SU-DHL-6 (cell line): ENCODE results near the gene SRPRB.

ENCODE experiments used
- H2AFZ ChIP-seq: fragments of 200-600 bp; sonication (generic); 2 replicates; pipeline ENCODE4 v1.6.1; 2014; ENCODE audit warnings: low read depth, mild to moderate bottlenecking, moderate library complexity, mixed read lengths, antibody characterized with exemption, low read length; ENCODE audit not compliant: severe bottlenecking
- H3F3A ChIP-seq: fragments of 200-600 bp; shearing (Covaris generic); 2 replicates; pipeline ENCODE4 v1.6.0; 2016; ENCODE audit warnings: antibody characterized with exemption, mild to moderate bottlenecking; ENCODE audit not compliant: insufficient read depth
- H3K27ac ChIP-seq: fragments of 200-600 bp; sonication (generic); 2 replicates; pipeline ENCODE4 v1.5.1; 2016; ENCODE audit warnings: low read depth, mild to moderate bottlenecking, low read length, moderate library complexity, mixed read lengths
- H3K27me3 ChIP-seq: fragments of 200-600 bp; sonication (generic), shearing (Covaris generic); 2 replicates; pipeline ENCODE4 v1.6.0; 2014; ENCODE audit warnings: mild to moderate bottlenecking, low read length
- H3K36me3 ChIP-seq: fragments of 200-600 bp; sonication (generic); 2 replicates; pipeline ENCODE4 v1.6.1; 2014; ENCODE audit warnings: mild to moderate bottlenecking, low read length, mixed read lengths
- H3K4me2 ChIP-seq: fragments of 300-600, 200-600 bp; shearing (Covaris generic), sonication (generic); 2 replicates; pipeline ENCODE4 v1.6.0; 2014; ENCODE audit warnings: low read length, low read depth, mild to moderate bottlenecking; ENCODE audit not compliant: poor library complexity, severe bottlenecking
- H3K4me3 ChIP-seq: fragments of 200-600 bp; sonication (generic); 2 replicates; pipeline ENCODE4 v1.5.1; 2014; ENCODE audit warnings: antibody characterized with exemption, low read length, mild to moderate bottlenecking, mixed read lengths; ENCODE audit not compliant: insufficient read depth, poor library complexity, severe bottlenecking
- H3K79me2 ChIP-seq: fragments of 200-600 bp; sonication (generic); 2 replicates; pipeline ENCODE4 v1.6.1; 2014; ENCODE audit warnings: mild to moderate bottlenecking, low read length, moderate library complexity; ENCODE audit not compliant: insufficient read depth
- H3K9ac ChIP-seq: fragments of 200-600 bp; sonication (generic); 2 replicates; pipeline ENCODE4 v1.7.0; 2014; ENCODE audit warnings: mild to moderate bottlenecking, low read length
- H3K9me2 ChIP-seq: fragments of 200-600 bp; sonication (generic); replicated peaks from 2 replicates; pipeline ENCODE4 v1.6.1; 2014; ENCODE audit warnings: low read length; ENCODE audit not compliant: insufficient read depth
- H3K9me3 ChIP-seq: fragments of 200-600 bp; sonication (generic); 2 replicates; pipeline ENCODE4 v1.6.1; 2014; ENCODE audit warnings: low read length, mixed read lengths; ENCODE audit not compliant: insufficient read depth
- H4K20me1 ChIP-seq: fragments of 200-600 bp; sonication (generic); 2 replicates; pipeline ENCODE4 v1.6.1; 2014; ENCODE audit warnings: low read depth, mild to moderate bottlenecking, antibody characterized with exemption, low read length, moderate library complexity, mixed read lengths
- EZH2phosphoT487 ChIP-seq: fragments of 200-600 bp; sonication (generic), shearing (Covaris generic); conservative IDR thresholded peaks from 2 replicates; pipeline ENCODE4 v1.6.1; 2018; ENCODE audit warnings: mild to moderate bottlenecking, antibody characterized with exemption, low read length, moderate library complexity, mixed read lengths
- TF ChIP-seq, protein P1 (sequence below): fragments of 200-600 bp; sonication (generic); IDR thresholded peaks from one replicate; pipeline ENCODE4 v1.5.1; 2017; ENCODE audit warnings: antibody characterized with exemption, mild to moderate bottlenecking, low read length, moderate library complexity; ENCODE audit not compliant: insufficient read depth, poor library complexity, severe bottlenecking

SRPRB gene

GRCh38 chr3:133864616-133865015, 59.0 kb downstream of the SRPRB start:
- no peaks in the 10 kb centered on the region for H4K20me1 ChIP-seq
- no peak overlapping the region for H3K27ac ChIP-seq
- H3K27me3 ChIP-seq, result no peaks in the 10 kb centered on the region
- TF ChIP-seq, protein P1, sequence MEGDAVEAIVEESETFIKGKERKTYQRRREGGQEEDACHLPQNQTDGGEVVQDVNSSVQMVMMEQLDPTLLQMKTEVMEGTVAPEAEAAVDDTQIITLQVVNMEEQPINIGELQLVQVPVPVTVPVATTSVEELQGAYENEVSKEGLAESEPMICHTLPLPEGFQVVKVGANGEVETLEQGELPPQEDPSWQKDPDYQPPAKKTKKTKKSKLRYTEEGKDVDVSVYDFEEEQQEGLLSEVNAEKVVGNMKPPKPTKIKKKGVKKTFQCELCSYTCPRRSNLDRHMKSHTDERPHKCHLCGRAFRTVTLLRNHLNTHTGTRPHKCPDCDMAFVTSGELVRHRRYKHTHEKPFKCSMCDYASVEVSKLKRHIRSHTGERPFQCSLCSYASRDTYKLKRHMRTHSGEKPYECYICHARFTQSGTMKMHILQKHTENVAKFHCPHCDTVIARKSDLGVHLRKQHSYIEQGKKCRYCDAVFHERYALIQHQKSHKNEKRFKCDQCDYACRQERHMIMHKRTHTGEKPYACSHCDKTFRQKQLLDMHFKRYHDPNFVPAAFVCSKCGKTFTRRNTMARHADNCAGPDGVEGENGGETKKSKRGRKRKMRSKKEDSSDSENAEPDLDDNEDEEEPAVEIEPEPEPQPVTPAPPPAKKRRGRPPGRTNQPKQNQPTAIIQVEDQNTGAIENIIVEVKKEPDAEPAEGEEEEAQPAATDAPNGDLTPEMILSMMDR, result no peak
- TF ChIP-seq EZH2phosphoT487, result no peak
- H3F3A ChIP-seq, result no peaks in the 10 kb centered on the region
- H3K36me3 ChIP-seq, result no peaks in the 10 kb centered on the region
- H3K9ac ChIP-seq, result no peak overlapping the region
- no peak overlapping the region for H3K4me3 ChIP-seq
- H2AFZ ChIP-seq, result no peak overlapping the region
- no peak overlapping the region for H3K4me2 ChIP-seq
- no peaks in the 10 kb centered on the region for H3K9me2 ChIP-seq
- no peaks in the 10 kb centered on the region for H3K79me2 ChIP-seq
- H3K9me3 ChIP-seq, result no peaks in the 10 kb centered on the region

DNA sequence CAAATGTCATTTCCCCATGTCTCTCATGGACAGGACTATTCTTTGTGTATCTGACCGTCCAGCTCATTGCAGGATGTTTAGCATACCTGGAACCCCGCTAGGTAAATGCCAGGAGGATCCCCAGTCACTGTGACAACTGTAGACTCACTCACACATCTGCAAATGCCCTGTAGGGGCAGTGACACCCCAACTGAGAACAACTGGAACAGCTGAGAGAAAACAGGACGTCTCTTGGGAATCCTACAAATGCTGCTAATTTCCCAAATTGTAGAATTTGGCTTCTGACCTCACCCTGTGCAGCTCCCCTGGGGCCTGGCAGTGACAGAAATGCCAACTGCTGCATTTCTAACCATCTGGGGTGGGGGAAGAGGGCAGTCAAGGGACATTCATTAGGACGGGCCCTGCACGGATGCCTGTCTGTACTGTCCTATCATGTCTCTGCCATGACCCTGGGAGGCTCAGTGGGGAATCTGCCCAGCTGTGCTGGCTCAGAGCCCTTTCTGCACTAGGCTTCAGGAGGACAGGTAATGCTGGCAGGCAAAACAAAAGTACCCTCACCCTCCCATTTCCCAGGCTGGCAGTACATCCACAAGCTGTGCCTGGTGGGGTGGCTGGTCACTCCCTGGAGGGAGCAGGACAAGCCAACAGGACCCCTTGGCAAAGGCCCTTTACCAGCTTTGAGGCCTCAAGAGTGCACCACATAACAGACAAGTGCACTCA, 59.7 kb downstream of the SRPRB start:
- Histone ChIP-seq H3K79me2 (no peaks in the 10 kb centered on the region), H4K20me1 (no peaks in the 10 kb centered on the region), H3F3A (no peaks in the 10 kb centered on the region), H3K27me3 (no peaks in the 10 kb centered on the region), H3K4me2 (no peak overlapping the region), H3K9ac (no peak overlapping the region), H2AFZ (no peak overlapping the region), H3K9me2 (no peaks in the 10 kb centered on the region), H3K36me3 (no peaks in the 10 kb centered on the region), H3K9me3 (no peaks in the 10 kb centered on the region), H3K4me3 (no peak overlapping the region), H3K27ac (no peak overlapping the region)
- TF ChIP-seq, protein P1, result no peak
- TF ChIP-seq EZH2phosphoT487, result no peak

DNA sequence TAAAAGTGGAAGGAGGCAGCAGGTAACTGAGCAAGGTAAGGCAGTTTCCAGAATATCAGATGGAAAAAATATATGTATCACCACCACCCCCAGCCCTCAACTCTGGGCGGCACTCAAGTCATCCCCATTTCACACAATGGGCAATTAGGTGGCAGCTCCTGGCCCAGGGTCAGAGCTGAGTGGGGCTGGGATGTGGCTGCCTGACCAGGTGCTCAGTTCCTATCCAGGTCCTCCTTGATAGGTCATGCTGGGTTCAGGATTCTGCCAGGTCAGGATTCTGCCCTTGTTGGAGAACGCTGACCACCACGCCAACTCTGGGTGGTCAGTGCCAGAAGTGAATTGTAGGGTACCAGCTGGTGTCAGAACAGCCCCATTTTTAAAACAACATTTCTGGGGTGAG, 60.5 kb downstream of the SRPRB start:
- H3K27me3 ChIP-seq, result no peaks in the 10 kb centered on the region
- H3K4me2 ChIP-seq, result no peak overlapping the region
- no peaks in the 10 kb centered on the region for H3K9me2 ChIP-seq
- no peaks in the 10 kb centered on the region for H3F3A ChIP-seq
- no peaks in the 10 kb centered on the region for H3K79me2 ChIP-seq
- H3K9ac ChIP-seq, result no peak overlapping the region
- no peak overlapping the region for H3K4me3 ChIP-seq
- no peak for TF ChIP-seq EZH2phosphoT487
- TF ChIP-seq, protein P1, result no peak
- no peaks in the 10 kb centered on the region for H4K20me1 ChIP-seq
- no peak overlapping the region for H3K27ac ChIP-seq
- H3K9me3 ChIP-seq, result no peaks in the 10 kb centered on the region
- no peak overlapping the region for H2AFZ ChIP-seq
- H3K36me3 ChIP-seq, result no peaks in the 10 kb centered on the region
